Gastrocnemius medialis (tissue), 4 donors: ENCODE measurements around the gene HIVEP3.

ENCODE experiments used
- CTCF ChIP-seq, 5 experiments: fragments of 450-650 bp in 3 of 5; fragments of 200-600 bp in 2 of 5; sonication (generic) in 2 of 5; IDR thresholded peaks in 4 of 5; conservative IDR thresholded peaks in 1 of 5; 1 replicate in 4 of 5; 2 replicates in 1 of 5; pipeline ENCODE4 v1.5.1; 2016 to 2019; ENCODE audit warnings: antibody characterized with exemption in 5 of 5, mild to moderate bottlenecking in 3 of 5, moderate library complexity in 3 of 5
- POLR2A ChIP-seq, 2 donors: fragments of 450-650 bp; IDR thresholded peaks; one replicate each; pipeline ENCODE4 v1.6.1; 2017; ENCODE audit warnings: antibody characterized with exemption in 2 of 2, mild to moderate bottlenecking in 2 of 2, moderate library complexity in 2 of 2

- no peak for TF ChIP-seq POLR2A (IDR thresholded peaks at IDR 0.05)
- no peak for TF ChIP-seq CTCF (IDR thresholded peaks at IDR 0.05 in 4 of 5, conservative IDR thresholded peaks at IDR 0.05 in 1 of 5)
These were observed 394.6 kb downstream of the HIVEP3 start for GRCh38 chr1:41523949-41524675.
